ENCODE data around the gene CYB561D2.
A peak's percentile ranks its signal among the peaks of the same experiment; 100 is the strongest.

Gene CYB561D2

GRCh38 chr3:50365842-50366220, 15.2 kb downstream of the CYB561D2 start:
- no peak for DNase-seq (ENCODE audit: low spot score)

GRCh38 chr3:50369012-50369670, 18.5 kb downstream of the CYB561D2 start:
- DNase-seq (ENCODE audit: low spot score) = no peak

GRCh38 chr3:50370594-50370993, 19.9 kb downstream of the CYB561D2 start:
- DNase-seq (ENCODE audit: low spot score) = no peak

GRCh38 chr3:50371133-50371685, 20.5 kb downstream of the CYB561D2 start:
- DNase-seq (ENCODE audit: low spot score) = no peak

GRCh38 chr3:50372349-50372748, 21.7 kb downstream of the CYB561D2 start:
- DNase-seq (ENCODE audit: low spot score) = no peak

- no peak for DNase-seq (ENCODE audit: low spot score)
Observed at GRCh38 chr3:50373146-50374051, 22.7 kb downstream of the CYB561D2 start.

- no peak for DNase-seq (ENCODE audit: low spot score)
Observed at GRCh38 chr3:50374363-50375257, 23.9 kb downstream of the CYB561D2 start.

GRCh38 chr3:50375258-50375931, 24.7 kb downstream of the CYB561D2 start:
- DNase-seq (ENCODE audit: low spot score) = no peak

GRCh38 chr3:50378024-50378423, 27.4 kb downstream of the CYB561D2 start:
- DNase-seq (ENCODE audit: low spot score) = no peak

- no peak for DNase-seq (ENCODE audit: low spot score)
Observed at GRCh38 chr3:50378757-50379156, 28.1 kb downstream of the CYB561D2 start.

- DNase-seq (ENCODE audit: low spot score) = no peak
Observed at GRCh38 chr3:50380405-50381085, 29.9 kb downstream of the CYB561D2 start.

- DNase-seq (ENCODE audit: low spot score) = no peak
Observed at GRCh38 chr3:50381383-50381782, 30.7 kb downstream of the CYB561D2 start.

GRCh38 chr3:50382722-50383121, 32.1 kb downstream of the CYB561D2 start:
- DNase-seq (ENCODE audit: low spot score) = no peak

- DNase-seq (ENCODE audit: low spot score) = no peak
Observed at GRCh38 chr3:50383750-50384149, 33.1 kb downstream of the CYB561D2 start.

GRCh38 chr3:50385754-50386153, 35.1 kb downstream of the CYB561D2 start:
- DNase-seq (ENCODE audit: low spot score) = no peak

- DNase-seq (ENCODE audit: low spot score) = no peak
Observed at GRCh38 chr3:50388016-50388719, 37.5 kb downstream of the CYB561D2 start.

- DNase-seq (ENCODE audit: low spot score) = no peak
Observed at GRCh38 chr3:50388720-50389413, 38.2 kb downstream of the CYB561D2 start.

- no peak for DNase-seq (ENCODE audit: low spot score)
Observed at GRCh38 chr3:50389414-50389767, 38.7 kb downstream of the CYB561D2 start.

- peak; percentile 31 for DNase-seq (ENCODE audit: low spot score)
Observed at GRCh38 chr3:50390508-50391224, 40.0 kb downstream of the CYB561D2 start.
